ENCODE results near the gene RPSA.

DNA sequence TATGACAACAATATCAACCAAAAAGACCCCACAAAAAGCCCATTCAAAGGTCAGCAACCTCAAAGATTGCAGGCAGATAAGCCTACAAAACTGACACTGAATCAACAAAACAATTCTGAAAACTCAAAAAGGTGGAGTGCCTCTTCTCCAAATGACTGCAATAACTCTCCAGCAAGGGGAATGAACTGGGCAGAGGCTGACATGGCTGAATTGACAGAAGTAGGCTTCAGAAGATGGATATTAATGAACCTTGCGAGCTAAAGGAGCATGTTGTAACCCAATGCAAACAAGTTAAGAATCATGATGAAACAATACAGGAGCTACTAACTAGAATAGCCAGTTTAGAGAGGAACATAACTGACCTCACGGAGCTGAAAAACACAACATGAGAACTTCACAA lies 43.7 kb upstream of the RPSA start:
- TF ChIP-seq CHD4 (IDR thresholded peaks at IDR 0.05; ENCODE audit: insufficient read depth, insufficient replicate concordance, low read depth, low read length, poor library complexity, severe bottlenecking) (no peak), GABPA (tag; conservative IDR thresholded peaks at IDR 0.05; ENCODE audit: low read depth) (no peak), REST (IDR thresholded peaks at IDR 0.05; ENCODE audit: borderline replicate concordance) (no peak), REST (CRISPR knock-in tag; IDR thresholded peaks at IDR 0.05; ENCODE audit: low read depth) (no peak), CREB1 (IDR thresholded peaks at IDR 0.05) (no peak), CREB1 (CRISPR knock-in tag; IDR thresholded peaks at IDR 0.05) (no peak), SIN3A (IDR thresholded peaks at IDR 0.05; ENCODE audit: borderline replicate concordance in 2 of 2, control insufficient read depth in 1 of 2, low read depth in 2 of 2, low read length in 2 of 2) (no peak)
- TF ChIP-seq, protein P1, sequence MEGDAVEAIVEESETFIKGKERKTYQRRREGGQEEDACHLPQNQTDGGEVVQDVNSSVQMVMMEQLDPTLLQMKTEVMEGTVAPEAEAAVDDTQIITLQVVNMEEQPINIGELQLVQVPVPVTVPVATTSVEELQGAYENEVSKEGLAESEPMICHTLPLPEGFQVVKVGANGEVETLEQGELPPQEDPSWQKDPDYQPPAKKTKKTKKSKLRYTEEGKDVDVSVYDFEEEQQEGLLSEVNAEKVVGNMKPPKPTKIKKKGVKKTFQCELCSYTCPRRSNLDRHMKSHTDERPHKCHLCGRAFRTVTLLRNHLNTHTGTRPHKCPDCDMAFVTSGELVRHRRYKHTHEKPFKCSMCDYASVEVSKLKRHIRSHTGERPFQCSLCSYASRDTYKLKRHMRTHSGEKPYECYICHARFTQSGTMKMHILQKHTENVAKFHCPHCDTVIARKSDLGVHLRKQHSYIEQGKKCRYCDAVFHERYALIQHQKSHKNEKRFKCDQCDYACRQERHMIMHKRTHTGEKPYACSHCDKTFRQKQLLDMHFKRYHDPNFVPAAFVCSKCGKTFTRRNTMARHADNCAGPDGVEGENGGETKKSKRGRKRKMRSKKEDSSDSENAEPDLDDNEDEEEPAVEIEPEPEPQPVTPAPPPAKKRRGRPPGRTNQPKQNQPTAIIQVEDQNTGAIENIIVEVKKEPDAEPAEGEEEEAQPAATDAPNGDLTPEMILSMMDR (IDR thresholded peaks at IDR 0.05 in 2 of 3, conservative IDR thresholded peaks at IDR 0.05 in 1 of 3; ENCODE audit: insufficient read depth in 2 of 3, low read depth in 1 of 3, low read length in 3 of 3) = no peak
- TF ChIP-seq, protein P2, sequence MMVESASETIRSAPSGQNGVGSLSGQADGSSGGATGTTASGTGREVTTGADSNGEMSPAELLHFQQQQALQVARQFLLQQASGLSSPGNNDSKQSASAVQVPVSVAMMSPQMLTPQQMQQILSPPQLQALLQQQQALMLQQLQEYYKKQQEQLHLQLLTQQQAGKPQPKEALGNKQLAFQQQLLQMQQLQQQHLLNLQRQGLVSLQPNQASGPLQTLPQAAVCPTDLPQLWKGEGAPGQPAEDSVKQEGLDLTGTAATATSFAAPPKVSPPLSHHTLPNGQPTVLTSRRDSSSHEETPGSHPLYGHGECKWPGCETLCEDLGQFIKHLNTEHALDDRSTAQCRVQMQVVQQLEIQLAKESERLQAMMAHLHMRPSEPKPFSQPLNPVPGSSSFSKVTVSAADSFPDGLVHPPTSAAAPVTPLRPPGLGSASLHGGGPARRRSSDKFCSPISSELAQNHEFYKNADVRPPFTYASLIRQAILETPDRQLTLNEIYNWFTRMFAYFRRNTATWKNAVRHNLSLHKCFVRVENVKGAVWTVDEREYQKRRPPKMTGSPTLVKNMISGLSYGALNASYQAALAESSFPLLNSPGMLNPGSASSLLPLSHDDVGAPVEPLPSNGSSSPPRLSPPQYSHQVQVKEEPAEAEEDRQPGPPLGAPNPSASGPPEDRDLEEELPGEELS (CRISPR knock-in tag; IDR thresholded peaks at IDR 0.05; ENCODE audit: borderline replicate concordance) = no peak
